NCI-H526 (cell line): Measurements from ENCODE around the gene CHFR.
A peak's percentile ranks its signal among the peaks of the same experiment; 100 is the strongest.
"Not testable (repeated sequence)": the region's sequence is repeated elsewhere in the genome, so short reads cannot be mapped to it uniquely, and the experiment has no call there.

Experiments used
- DNase-seq, 2 experiments: peaks; one replicate each; lab custom pipeline; 2025; lab: John Stamatoyannopoulos, UW

The CHFR gene

DNA sequence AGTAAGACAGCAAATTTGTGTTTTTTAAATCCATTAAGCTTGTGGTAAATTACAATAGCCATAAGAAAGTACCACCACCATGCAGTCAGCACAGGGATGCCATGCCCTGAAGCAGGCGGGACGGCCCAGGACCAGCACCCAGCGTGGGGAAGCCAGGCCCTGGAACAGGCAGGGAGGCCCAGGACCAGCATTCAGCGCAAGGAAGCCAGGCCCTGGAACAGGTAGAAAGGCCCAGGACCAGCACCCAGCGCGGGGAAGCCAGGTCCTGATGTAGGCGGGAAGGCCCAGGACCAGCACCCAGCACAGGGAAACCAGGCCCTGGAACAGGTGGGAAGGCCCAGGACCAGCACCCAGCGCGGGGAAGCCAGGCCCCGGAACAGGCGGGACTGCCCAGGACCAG lies 13.2 kb downstream of the CHFR start:
- DNase-seq = no peak

DNA sequence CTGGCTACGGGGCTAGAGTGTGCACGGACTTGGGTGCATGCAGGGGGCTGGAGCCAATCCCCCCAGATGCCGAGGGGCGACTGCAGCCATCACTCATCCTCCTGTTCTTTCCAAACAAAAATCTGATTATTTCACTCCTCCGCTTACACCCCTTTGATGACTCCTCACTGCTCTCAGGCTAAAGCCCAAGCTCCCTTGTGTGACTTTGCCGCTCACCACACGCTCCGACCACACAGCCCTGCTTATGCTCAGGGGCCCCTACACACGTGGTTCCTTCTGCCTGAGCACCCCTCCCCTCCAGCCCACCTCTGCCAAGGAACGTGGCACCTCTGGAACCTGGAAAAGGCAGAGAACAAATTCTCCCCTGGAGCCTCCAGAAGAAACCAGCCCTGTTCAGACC lies 13.7 kb downstream of the CHFR start:
- no peak for DNase-seq

DNA sequence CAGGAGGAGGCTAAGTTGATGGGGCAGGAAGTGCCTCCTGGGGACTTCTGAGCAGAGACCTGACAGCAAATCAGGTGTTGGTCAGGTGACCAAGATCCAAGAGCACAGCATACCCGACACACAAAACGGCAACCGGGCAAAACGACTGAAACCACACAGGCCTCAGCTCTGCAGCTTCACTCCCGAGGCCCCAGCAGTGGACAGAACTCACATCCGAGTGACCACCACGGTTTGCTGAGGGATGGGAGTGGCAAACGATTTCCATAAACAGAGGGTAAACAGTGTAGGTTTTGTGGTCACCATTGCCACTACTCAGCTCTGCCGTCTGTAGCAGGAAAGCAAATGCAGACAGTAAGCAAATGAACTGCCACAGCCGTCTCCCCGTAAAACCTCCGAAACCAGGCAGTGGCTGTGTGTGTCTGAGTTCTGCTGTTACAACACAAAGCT lies 14.4 kb downstream of the CHFR start:
- DNase-seq = no peak

DNA sequence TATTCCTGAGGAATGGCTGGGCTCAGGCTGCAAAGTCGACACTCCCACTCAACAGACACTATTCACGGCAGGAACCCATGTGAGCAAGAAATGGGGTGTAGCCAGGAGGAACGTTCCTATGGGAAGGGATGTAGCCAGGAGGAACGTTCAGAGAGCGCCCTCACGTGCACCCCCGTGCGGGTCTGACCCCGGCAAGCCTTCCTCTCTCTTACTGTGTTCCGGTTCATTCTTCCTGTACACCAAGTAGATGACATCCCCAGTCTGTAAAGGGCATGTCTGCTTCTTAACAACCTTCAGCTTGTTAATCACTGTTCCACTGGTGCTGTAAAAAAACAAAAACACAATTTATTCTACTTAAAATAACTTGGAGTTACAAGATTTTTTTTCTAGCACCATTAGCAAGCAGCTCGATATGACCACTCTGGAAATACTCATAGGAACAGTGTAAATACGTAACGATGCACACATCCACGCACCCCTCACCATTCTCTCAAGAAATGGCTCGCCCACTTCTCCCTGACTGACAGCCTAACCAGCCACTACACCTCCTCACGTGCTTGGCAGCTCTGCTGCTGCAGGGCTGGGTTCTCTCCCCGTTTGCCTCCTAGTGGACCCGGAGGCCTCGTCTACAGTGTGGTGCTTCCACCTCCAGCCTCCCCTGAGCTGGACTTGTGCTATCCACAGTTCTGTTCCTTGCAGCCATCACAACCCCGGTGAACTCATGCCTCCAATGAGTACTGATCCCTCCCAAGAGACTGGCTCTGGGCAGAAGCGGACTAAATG lies 15.1 kb downstream of the CHFR start:
- no peak for DNase-seq

DNA sequence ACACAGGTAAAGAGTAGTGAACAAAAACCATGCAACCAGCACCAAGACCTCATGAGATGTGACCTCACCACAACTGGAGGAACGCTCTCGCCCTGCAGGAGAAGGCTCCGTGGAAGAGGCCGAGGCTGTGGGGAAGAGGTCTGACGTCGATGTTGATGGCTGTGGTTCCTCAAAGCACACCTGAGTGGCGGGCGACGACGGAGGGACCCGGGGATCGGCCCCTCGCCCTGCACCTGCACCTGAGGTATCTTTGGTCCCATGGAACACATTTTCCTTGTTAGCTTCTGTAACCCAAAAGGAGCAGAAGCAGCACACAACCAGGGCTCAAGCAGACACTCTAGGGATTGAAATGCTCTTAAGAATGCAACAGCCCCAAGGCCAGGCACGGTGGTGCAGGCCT lies 17.9 kb downstream of the CHFR start:
- no peak for DNase-seq

DNA sequence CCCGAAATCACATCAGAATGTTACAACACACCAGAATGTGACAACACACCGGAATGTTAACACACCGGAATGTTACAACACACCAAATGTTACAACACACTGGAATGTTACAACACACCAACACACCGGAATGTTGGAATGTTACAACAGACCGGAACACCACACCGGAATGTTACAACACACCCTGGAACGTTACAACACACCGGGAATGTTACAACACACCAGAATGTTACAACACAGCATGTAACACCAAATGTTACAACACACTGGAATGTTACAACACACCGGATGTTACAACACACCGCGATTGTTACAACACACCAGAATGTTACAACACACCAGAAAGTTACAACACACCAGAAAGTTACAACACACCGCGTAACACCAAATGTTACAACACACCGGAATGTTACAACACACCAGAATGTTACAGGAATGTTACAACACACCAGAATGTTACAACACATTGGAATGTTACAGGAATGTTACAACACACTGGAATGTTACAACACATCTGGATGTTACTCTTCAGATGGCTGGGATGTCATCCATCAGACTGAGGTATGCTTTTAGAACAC lies 21.1 kb downstream of the CHFR start:
- no peak for DNase-seq

DNA sequence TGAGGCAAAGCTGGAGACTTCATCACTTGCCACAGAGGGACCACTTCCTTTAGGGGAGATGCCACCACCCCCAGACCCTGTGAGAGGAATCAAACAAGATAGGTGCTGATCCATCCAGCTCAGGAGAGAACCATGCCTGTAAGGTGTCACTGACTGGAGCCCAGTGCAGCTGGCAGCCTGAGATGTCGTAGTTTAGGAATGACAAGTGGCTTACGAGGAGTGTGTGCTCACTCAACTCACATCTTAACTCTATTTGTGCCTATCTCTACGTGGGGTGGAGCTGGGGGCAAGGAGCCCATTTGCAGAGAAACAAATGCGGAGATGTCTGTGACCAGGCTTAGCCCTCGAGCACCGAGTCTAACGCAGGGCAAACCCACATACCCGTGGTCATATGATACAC lies 25.8 kb downstream of the CHFR start:
- DNase-seq = no peak

DNA sequence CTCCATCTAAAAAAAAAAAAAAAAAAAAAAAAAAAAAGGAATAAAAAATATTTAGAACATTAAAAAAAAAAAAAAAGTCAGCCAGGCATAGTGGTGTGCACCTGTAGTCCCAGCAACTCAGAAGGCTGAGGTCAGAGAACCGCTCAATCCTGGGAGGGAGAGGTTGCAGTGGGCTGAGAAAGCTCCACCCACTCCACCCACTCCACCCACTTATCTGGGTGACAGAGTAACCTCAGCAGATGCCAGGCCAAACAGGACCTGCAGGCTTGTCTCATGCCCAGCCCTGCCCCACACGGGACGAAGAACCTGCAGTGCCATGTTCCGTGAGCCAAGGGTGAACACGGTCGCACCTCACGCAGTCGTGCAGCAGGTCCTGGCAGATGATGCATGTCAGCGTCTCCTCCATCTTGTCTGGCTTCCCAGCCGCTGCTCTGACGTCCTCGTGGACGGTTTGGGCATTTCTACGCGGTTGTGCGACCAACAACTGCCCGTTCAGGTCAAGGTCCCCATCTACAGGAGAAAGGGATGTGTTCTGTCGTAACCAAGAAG lies 28.6 kb downstream of the CHFR start:
- DNase-seq = no peak

DNA sequence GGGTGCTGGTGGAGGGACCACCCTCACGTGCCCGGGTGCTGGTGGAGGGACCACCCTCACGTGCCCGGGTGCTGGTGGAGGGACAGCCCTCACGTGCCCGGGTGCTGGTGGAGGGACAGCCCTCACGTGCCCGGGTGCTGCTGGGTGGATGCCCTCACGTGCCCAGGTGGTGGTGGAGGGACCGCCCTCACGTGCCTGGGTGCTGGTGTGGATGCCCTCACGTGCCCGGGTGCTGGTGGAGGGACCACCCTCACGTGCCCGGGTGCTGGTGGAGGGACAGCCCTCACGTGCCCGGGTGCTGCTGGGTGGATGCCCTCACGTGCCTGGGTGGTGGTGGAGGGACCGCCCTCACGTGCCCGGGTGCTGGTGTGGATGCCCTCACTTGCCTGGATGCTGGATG lies 30.4 kb downstream of the CHFR start:
- not testable (repeated sequence) for DNase-seq

DNA sequence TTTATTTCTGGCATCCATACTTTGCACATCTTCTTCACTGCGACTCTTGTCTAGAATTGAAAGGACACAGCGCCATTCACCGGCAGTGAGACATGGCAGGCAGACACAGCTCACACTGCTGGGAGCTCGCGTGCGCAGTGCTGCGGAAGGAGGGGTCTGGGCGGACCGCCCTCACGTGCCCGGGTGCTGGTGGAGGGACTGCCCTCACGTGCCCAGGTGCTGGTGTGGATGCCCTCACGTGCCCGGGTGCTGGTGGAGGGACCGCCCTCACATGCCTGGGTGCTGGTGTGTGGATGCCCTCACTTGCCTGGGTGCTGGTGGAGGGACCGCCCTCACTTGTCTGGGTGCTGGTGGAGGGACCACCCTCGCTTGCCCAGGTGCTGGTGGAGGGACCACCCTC lies 30.8 kb downstream of the CHFR start:
- no peak for DNase-seq

DNA sequence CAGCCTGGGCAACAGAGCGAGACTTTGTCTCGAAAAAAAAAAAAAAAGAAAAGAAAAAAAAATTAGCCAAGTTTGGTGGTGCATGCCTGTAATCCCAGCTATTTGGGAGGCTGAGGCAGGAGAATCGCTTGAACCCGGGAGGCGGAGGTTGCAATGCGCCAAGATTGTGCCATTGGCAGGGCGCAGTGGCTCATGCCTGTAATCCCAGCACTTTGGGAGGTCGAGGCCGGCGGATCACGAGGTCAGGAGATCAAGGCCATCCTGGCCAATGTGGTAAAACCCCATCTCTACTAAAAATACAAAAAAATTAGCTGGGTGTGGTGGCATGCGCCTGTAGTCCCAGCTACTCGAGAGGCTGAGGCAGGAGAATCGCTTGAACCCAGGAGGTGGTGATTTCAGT lies 32.2 kb downstream of the CHFR start:
- DNase-seq = not testable (repeated sequence)

DNA sequence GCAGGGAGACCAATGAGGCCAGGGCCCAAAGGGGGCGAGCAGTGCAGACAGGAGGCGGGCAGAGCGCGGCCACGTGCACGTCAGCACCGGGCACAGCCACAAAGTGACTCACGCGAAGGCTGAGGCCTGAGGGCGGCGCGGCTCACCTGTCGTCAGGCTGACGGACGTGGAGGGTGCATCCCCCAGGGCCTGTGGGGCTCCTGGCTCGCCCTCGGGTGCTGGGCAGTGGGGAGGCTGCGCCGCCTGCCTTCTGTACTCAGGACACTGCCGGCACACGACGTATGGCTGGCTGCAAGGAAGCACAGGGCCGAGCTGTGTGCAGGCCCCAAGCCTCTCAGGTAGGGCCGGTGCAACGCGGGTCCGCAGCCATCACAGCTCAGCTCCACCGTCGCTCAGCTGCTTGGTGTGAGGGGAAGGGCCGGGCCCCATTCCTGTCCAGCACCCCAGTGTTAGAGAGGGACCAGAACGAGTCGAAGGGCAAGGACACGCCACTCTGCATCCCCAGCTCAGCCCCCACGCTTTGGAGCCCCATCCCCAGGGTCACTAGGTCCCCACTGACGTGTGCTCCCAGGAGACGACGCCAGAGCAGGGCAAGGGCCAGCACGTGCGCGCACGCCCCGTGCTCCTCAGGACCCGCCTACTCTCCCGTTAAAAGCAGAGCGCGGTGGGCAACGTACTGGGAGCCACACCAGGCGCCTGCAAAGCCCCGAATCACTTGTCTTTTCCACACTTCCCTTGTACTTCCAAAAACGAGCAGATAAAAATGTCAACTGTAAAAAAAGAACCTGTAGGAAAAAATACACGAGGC lies 33.9 kb downstream of the CHFR start:
- DNase-seq = no peak

DNA sequence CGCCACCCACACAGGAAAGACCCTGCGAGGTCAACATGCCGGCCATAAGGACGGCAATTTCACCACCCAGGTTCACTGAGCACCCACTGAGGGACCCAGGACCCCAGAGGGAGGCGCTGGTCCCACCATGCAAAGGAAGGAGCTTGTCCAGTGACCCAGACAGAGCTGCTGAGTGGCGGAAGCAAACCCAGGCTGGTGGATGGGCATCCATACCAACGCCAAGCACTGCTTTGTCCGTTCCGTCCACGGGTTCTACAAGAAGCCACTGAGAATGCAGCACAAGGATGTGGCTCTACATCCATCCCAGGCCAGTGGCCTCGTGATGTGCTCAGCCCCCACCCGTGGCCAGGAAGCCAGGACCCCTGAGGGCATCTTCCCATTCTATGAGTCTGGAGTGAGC lies 34.9 kb downstream of the CHFR start:
- no peak for DNase-seq

DNA sequence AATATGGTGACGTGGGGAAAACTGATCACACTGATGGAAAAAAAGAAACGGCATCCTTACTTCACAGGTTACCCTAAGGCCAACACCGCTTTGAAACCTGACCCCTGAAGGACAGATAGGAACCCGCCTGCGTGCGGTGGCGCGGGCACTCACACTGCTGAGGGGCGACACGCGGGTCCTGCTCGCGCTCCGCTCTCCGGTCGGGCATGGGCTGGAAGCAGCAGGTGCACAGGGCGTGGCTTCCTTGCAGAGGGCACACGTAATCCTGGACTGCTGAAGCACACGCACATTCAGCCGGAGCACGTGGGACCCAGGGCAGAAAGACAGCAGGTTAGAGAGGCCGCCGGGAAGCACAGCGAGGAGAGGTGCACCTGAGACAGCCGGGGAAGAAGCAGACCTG lies 35.9 kb downstream of the CHFR start:
- DNase-seq = peak in 1 of 2 experiments; percentile 50

DNA sequence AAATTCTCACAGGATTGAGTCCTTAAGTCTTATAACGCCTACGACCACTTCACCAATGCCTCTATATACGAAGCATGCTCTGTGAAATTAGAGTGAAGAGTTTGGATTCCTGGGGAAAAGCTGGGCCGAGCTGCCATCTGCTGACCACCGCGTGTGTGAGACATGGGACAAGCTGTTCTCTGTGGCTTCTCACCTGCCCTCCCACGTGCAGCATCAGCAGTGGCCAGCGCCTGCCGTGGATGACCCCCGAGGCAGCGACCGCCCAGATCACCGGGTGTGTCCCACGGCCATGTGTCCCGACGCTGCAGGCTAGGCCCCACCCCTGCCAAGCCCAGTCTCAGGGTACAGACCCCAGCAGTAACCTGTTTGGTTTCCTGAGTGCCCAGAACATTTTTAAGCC lies 37.1 kb downstream of the CHFR start:
- no peak for DNase-seq

DNA sequence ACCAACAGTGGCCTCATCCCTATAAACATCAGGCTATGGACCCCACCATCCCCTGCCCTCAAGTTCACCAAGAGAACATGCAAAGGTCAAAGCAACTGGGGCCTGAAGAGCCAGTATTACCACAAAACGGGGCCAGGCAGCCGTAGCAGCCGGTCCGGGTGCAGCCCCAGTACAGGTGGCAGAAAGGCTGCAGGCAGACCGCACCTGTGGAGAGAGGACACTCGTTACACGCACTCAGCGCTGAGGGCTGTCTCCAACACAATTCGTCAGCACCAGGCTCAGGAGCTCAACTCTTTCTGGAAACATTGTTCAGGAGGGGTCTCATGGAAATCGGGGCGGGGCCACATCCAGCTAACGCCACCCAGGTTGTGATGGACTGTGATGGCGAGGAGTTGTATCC lies 38.9 kb downstream of the CHFR start:
- DNase-seq = no peak

DNA sequence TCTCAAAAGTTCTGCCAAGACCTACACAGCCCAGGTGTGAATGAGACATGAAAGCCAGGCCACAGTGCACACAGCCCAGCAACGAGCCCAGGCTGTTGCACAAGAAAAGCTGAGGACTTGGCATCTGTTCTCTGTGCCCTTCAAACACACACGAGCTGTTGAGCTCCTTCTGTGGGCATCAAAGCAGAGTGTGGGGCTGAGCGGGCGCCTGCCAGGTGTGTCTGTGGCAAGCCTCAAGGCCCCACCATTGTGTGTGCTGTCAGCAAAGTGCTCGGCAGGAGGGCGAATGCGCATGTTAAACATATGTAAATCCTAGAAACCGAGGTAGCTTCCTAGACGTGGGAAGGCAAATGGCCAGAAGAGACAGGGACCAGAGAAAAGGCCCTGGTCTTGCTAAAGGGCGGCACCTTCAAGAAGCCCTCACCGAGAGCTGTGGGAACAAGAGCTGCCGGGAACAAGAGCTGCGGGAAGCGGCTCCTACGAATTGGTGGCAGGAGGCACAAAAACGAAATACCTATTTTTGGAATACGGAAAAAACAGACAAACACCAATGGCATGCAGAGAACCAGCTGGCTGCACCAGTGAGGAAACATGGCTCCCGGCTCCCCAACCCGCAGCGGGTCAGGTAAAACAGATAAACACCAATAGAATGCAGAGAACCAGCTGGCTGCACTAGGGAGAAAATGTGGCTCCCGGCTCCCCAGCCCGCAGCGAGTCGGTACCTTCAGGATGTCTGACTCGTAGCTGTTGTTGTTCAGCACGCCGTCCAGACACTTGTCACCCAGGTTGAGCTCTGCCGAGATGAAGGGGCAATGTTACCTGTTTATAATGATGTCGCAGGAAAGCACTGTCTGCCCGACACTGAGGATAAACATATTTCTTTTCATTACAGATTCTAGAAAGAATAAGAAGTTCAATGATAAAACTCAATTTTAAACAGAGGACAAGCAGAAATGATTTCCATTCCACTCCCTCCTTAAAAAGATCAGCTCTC lies 39.7 kb downstream of the CHFR start:
- DNase-seq = peak in 1 of 2 experiments; percentile 46

DNA sequence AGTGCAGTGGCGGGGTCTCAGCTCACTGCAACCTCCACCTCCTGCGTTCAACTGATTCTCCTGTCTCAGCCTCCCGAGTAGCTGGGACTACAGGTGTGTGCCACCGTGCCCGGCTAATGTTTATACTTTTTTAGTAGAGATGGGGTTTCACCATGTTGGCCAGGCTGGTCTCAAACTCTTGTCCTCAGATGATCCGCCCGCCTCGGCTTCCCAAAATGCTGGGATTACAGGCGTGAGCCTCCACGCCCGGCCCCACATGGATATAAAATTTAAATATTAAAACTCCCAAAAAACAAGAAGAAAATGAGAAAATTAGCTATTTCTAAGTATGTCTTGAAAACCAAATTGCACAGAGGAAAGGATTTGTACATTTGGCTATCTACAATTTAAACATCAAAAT lies 42.7 kb downstream of the CHFR start:
- DNase-seq = not testable (repeated sequence)

DNA sequence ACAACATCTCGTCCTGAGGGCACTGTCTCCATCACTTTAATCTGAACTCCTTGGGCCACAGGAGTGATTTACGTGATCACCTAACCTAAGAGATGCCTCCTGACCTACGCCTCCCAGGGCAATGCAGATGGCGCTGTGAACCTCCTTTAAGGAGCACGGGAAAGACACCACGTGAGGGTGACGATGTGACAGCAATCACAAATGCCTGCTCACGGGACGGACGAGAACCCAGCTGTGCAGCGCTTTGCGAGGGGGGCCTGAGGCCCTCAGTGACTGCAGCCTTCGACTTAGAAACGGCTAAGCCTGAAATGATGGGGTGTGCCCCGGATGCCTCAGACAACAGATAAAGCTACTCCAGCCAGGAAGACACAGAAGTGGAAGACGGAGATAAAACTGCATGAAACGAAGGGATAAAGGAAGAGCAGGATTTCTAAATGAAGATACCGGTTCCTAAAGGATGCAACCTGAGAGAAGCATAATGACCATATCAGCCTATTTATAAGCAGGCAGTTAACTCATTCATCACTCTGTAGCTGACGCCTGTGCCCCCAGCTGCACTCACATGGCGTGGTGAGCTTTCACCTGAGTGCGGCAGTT lies 44.9 kb downstream of the CHFR start:
- no peak for DNase-seq

DNA sequence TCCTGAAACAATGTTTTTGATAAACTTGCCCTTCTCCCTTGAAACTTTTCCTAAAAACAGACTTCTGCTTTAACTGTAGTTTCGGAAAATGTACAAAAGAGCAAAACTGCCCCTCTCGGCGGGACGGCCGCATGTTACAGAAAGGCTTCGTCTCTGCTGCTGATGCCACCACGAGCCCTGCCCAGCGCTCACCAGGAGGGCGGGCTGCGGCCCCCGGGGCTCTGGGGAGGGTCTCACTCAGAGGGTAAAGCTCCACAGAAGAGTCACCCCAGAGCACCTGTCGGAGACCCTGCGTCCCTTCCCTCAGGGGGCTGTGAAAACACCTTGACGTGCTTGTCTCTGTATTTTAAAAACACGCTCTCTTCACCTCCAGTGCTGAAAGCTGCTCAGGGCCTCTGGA lies 46.3 kb downstream of the CHFR start:
- no peak for DNase-seq

DNA sequence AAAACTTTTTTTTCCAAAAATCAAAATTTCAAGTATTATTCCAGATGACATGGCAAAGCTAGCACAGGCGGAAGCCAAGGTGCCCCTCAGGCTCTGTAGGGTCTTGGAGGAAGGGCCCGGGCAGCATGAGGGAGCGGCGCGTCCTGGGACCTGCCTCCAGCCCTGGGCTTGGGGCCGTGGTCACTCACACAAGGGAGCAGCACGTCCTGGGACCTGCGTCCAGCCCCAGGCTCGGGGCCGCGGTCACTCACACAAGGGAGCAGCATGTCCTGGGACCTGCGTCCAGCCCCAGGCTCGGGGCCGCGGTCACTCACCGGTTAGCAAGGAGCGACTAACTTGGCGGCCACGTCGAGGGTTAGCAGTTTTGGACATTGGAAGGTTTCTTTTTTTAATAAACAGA lies 46.9 kb downstream of the CHFR start:
- DNase-seq = no peak
